Activated CD8-positive, alpha-beta memory T cell treated with anti-CD3 and anti-CD28 coated beads, Interleukin-2, amount 50 U/mL, for 4 hours (primary cell): ENCODE measurements around the gene CCDC80.
"Not testable (repeated sequence)": the region's sequence is repeated elsewhere in the genome, so short reads cannot be mapped to it uniquely, and the experiment has no call there.

Source experiments
- DNase-seq: peaks from one replicate; pipeline ENCODE4 v3.0.0-alpha.2; 2020

The CCDC80 gene, protein sequence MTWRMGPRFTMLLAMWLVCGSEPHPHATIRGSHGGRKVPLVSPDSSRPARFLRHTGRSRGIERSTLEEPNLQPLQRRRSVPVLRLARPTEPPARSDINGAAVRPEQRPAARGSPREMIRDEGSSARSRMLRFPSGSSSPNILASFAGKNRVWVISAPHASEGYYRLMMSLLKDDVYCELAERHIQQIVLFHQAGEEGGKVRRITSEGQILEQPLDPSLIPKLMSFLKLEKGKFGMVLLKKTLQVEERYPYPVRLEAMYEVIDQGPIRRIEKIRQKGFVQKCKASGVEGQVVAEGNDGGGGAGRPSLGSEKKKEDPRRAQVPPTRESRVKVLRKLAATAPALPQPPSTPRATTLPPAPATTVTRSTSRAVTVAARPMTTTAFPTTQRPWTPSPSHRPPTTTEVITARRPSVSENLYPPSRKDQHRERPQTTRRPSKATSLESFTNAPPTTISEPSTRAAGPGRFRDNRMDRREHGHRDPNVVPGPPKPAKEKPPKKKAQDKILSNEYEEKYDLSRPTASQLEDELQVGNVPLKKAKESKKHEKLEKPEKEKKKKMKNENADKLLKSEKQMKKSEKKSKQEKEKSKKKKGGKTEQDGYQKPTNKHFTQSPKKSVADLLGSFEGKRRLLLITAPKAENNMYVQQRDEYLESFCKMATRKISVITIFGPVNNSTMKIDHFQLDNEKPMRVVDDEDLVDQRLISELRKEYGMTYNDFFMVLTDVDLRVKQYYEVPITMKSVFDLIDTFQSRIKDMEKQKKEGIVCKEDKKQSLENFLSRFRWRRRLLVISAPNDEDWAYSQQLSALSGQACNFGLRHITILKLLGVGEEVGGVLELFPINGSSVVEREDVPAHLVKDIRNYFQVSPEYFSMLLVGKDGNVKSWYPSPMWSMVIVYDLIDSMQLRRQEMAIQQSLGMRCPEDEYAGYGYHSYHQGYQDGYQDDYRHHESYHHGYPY

DNA sequence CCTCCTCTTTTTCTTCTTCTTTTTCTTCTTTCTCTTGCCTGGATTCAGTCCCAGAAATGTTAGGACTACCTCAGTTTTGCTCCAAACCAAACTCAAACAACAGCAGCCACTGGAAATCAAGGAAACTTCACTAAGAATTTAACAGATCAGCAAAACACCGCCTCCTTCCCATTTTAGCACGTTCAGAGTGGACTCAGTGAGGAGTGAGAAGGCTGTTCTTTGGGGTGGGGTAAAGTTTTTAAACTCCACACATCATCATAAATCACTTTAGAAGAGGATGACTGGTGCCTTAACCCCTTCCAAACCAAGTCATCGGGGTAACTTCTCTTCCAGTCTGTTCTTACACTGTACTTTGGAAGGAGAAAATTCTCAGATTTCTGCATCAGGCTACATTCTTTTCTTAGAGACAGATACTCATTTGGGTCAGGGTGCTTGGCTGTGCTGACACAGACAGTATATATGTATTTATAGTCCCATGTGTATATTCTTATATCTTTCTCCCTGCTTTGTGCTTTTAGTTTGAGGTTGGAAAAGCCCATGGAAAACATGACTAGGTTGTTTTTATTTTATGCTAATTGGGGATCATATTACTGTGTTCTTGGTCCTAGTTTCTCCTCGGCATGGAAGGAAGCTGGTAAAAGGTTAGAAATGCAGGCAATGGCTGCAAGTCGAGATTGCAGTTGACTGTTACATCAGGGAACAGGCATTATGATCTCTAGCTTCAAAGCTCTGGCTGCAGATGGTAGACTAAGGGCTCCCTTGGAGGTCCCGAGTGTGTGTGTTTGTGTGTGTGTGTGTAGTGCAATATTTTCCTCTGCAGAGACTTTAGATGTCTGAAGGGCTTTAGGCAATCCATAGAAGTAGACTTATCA, at the start of gene CCDC80:
Gene CCDC80 (minus strand): TSS at position 214 of the 872 bp plus-strand sequence. CDS start 1,238 bp downstream, outside the sequence.
- no peak for DNase-seq

DNA sequence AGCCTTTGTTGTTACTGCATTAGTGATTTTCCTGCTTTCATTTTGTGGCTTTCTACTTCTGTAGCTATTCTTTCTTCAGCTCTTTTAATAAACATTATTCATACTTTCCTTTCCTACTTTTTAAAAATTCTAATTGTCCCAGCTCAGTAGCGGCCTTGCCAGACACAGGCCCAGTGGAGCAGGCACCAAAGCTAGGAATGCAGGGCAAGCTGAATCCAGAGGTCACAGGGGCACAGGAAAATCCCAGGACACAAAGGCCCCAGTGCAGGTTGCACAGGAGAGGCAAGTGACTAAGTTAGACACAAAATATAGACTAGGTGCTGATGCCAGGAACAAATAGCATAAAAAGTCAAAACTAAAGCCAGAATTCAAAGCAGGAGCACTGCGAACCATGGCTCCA, 49.0 kb upstream of the CCDC80 start:
- DNase-seq: no peak

DNA sequence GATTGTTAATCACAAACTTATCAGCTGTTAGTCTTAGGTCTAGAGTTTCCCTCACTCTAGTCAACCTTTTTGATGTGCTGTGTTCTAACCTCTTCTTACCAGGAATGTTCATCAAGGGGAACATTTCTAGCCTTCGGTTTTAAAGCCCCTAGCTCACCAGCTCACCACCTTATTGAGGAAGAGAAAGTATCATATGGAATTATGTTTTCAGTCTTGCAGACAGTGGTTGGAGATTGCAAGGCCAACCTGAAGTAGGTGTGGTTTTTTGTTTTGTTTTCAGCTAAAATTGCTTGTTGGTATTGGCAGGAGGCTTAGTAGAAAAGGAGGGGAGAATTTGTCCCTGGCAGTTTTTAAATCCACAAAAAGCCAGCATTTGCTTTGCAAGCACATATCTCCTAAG, 48.4 kb upstream of the CCDC80 start:
- no peak for DNase-seq

DNA sequence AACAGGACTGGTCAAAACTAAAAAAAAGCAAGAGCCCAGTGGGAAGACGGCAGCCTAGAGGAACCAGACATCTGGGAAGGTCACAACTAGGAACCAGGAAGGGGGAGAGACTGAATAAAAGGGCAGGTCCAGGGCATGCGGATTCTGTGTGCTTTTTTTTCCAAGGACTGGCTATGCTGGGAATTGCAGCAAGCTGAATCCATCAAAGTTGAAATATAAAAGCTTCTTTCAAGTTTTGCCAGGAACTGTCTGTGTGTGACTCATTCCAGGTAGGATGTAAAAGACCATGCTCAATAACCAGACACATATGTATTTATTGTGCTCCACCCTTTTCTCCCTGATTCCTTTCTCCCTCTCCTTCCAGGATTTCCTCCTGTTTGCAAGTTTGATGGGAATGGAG, 47.9 kb upstream of the CCDC80 start:
- no peak for DNase-seq

DNA sequence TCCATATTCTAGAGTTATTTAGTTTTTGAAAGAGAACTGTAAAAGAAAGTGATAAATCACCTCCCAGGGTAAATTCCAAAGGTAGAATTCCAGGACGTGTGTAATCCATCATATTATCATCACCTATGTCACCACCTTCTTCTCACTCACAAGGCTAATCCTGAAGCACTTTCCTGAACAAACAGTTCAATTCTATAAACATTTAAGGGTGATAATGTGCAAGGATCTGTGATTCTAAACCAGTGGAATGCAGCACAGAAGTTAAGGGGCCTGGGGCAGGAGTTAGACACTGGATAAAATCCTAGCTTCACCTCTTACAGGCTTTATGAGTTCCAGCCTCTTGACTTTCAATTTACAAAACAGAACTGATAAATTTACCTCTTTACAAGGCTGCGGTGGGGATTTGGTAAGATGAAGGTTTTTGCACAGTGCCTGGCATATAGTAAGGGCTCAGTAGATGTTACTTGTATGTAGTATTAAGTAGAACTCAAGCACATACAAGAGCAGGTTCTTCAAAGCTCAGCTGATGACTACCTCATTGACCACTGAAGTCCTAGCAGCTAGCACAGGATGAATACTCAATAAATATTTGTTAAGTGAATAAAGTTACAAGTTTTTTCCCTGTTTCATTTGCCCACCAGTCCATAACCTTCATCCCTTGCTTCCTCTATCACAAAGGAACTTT, 47.3 kb upstream of the CCDC80 start:
- no peak for DNase-seq

DNA sequence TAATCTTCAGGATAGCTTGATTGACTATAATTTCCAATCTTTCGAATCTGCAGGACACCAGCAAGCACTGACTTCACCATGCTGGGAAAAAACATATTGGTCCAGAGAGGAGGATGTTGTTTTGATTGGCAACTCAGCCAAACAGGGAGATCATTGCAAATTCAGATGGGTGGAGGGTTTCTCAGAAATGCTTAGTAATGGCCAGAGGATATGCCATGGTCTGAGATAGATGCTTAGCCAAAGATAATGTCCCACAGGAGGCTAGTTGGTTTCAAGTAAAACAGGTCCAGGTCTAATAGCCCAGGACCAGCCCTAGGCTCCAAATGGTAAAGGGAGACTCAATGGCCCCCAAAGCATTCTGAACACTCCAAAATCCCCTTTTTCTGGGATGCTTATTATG, 46.7 kb upstream of the CCDC80 start:
- DNase-seq: no peak

DNA sequence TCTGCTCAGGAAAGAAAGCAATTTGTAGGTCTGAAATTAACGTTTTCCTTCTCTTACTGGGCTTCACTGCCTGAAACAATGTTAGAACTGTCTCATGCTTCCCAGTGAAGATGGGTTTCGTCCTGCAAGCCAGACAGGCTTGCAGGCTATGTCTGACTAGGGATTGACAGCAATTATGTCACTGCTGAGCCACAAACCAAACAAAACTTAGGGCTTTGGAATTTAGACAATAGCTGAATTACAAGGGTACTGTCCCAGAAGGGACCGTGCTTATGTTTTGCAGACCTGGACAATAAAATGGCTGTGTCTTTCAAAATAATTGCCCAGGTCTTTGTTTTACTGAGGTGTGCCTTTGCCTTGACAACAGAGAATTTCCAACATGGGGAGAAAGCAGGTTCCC, 46.3 kb upstream of the CCDC80 start:
- no peak for DNase-seq

DNA sequence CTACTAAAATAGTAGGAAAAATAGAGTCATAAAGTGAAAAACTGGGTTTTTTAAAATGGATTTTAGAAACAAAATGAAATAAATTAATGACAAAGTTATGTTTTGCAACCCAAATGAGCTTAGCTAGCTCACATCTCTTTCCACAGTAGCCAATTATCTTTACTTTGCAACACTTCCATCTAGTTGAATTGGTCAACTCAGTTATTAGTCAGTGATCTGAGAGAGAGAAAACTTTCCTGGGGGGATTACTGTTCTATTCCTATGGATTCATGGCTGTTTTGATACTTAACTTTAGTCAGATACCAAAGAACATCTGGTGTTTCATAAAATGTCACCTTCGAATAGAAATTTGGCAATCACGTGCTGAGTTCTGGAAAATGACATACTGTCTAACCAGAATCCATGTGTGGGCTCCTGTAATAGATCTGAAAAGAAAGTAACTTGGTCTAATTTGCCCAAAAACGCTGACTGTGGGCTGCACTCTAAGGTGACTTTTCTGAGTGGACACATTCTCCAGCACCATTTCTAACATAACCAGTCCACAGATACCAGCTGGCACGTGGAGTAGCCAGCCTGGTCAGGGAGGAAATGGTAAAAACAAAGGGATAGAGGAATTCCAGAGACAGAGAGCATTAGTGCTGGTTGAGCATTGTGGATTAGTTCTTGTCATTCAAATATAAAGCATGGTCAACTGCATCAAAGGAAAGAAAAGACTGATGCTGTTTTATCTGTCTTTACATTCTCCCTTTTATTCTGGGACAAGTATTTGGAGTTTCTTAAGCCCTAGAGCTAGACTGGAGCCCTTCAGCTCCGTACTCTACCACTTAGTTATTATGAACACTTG, 45.2 kb upstream of the CCDC80 start:
- DNase-seq: no peak

DNA sequence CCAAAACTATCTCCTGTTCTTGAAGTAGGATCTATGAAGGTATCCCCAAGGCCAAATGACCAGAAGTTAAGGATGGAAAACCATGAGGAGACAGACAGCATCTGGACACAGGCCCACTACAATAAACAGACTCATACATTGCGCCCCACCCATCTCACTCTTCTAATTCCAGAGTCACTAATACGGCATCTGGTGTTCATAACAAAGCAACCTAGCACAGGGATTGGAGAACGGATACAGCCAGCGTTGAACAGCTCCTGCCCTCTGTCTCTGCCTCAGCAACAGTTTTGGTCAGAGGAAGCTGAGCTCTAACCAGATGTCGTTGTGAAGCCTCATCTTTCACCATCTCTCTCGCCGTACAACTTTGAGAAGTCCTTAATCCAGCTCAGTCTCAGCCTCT, 44.5 kb upstream of the CCDC80 start:
- no peak for DNase-seq

DNA sequence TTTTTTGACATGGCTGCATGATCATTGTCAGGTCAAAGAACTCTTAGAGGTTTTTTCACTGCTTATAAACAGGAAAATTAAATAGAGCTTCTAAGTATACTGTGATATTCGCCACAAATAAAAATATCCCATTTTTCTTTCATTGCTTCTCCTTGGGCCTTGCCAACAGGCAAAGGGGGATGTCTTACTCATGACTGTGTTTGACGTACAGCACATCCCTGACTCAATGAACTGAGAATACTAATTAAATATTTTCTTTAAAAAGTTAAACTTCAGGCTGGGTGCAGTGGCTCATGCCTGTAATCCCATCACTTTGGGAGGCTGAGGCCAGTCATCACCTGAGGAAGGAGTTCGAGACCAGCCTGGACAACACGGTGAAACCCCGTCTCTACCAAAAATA, 41.4 kb upstream of the CCDC80 start:
- no peak for DNase-seq

DNA sequence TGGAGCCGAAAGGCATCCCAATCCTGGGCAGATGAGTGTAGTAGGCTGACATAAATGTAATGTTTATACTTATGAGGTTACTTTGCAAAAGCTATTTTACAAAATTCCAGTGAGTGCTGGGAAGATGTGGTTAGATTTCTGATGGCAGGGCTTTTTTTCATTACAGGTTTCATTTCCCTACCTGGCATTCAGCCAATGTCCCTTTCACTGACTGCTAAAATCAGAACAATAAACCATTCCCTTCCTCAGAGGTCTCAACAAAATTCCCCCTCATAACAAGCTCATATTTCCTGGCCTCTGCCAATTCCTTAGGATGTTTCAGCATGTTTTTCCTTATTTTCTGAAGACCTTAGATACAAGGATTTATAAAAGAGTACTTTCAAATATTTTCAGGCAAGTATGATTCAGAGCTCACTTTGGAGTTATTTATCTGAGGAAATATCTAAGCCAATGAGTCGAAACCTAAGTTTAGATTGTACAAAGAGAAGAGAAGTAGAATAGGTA, 40.9 kb upstream of the CCDC80 start:
- DNase-seq: no peak

DNA sequence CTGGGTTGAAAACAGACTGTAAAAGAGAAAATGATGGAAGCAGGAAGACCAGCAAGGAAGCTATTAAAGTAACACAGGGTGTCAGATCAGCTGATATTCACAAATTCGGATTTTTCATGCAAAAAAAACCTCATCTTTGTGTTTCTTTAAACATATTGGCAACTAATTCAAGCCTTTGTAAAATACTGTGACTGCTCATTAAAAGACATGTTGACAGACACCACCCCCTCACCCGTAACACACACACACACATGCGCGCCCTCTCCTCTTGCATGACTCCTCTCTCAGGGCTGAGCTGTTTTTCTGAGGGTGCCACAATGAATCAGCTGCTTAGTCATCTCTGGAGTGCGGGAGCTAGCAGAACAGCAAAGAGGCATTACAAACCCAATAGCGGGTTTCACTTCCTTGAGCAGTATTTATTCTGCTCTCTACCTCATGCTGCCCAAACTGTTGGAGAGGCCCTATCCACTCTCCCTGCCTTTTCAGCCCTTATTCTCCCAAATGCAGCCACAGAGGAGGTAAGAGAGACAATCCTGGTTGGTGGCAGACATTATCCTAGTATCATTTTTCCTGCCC, 35.8 kb upstream of the CCDC80 start:
- DNase-seq: peak; percentile 73

DNA sequence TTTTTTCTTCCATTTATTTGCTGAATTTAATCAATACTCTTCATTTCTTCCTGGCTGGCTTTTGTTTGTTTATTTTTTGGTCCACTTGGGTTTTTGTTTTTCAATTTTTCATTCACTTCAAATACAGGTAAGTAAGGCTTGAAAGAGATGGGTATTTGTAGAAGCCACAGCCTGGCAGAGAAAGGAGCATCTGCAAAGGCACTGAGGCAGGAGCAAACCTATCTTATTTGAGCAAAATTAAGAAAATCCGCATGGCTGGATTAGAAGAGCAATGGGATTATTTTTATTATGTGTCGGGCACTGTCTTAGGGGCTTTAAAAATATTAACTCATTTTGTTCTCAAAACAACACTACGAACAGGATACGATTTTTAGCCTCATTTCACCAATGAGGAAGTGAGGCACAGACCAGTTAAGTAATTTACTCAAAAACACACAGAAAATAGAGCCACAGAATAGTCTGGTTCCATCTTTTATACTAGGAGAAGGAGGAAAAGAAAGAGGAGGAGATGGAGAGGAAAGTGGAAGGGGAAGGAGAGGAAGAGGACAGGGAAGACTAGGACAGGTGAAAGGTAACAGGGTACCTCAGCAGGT, 35.1 kb upstream of the CCDC80 start:
- no peak for DNase-seq

DNA sequence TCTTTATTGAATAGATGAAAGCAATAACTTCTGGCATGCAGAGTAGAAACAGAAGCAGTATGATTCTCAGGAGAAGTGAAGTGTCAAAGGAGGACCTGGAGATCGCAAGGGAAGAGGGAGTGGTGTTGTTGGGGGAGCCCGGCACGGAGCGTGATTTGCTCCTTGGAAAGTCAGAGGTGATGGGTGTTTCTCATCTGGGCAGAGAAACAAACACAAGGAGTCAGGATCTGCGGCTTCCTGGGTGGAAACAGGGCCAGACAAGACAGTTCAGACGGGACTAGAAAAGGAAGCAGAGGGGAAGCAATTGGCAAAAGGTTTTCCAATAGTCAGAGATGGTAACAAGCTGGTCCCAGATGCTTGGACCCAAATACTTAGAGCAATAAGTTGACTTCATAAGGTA, 34.4 kb upstream of the CCDC80 start:
- DNase-seq: no peak

DNA sequence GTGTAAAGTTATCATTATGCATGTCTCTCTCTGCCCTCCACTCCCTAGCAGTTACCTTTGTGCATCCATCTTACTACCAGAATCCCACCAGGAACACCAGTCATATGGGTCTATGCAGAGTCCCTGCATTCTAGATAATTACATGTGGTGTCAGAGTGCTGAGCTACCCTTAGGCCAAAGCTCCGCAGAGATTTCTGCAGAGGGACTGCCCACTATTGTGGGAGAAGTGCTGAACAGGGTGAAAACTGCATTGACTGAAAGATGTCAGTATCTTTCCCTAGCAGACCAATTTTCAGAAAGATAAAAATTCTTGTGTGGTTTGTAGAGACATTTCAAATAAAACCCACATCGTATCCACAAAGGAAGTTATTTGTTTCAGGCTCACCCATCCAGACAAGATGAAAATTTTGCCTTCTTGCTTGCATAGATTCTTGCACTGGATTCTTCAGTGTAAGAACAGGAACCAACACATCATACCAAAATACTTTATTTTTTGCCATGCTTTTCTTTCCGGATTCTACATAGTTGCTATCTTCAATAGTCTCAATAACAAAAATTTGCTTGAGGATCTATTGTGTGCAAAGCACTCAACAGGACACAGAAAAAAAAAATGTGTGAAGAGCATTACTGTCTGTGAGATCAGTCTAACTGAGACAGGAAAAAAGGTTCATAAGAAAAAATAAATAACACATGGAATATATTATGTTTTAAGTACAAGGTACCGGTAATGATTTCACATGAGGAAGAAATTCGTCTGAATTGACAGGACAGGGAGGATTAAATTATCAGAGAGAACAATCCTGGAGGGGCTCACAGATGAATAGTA, 32.0 kb upstream of the CCDC80 start:
- no peak for DNase-seq

DNA sequence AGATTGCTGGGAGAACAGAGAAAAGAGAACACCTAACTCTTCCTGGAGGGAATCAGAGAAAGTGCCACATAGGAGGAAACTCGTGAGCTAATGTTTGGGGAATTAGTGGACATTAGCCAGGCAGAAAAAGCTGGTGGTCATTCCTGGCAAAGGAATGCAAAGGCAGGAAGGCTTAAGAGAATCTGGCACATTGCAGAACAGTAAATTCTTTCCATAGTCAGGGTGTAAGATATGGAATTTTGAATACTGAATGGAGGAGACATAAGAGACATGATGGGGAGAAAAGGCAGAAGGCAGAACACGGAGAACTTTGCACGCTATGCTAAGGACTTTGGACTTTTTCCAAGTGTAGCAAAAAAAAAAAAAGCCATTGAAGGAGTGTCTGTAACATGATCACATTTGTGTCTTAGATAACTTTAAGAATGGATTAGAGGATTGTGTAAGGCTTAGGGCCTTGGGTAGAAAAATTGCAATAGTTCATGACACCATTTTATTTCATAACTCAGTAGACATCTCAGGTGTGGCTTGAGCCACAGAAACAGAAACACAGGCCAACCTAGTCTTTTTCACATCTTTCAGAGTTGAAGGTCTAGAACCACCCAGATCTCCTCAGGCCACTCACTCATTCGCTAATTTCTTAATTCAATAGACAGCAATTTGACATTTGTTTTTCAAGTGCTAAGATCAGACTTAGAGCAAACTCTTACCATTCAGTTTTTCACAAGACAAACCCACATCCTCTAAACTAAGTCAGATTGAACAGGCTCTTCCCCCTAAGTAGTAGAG, 31.2 kb upstream of the CCDC80 start:
- no peak for DNase-seq

DNA sequence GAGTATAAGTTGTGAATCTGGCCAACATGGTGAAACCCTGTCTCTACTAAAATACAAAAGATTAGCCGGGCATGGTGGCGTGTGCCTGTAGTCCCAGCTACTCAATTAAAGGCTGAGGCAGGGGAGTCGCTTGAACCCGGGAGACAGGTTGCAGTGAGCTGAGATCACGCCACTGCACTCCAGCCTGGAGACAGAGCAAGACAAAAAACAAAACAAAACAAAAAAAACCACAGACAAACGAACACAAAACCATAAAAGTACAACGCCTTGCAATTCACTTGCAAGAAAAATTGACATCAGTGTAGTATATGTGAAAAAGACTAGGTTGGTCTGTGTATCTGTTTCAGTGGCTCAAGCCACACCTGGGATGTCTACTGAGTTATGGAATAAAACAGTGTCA, 29.9 kb upstream of the CCDC80 start:
- DNase-seq: no peak

DNA sequence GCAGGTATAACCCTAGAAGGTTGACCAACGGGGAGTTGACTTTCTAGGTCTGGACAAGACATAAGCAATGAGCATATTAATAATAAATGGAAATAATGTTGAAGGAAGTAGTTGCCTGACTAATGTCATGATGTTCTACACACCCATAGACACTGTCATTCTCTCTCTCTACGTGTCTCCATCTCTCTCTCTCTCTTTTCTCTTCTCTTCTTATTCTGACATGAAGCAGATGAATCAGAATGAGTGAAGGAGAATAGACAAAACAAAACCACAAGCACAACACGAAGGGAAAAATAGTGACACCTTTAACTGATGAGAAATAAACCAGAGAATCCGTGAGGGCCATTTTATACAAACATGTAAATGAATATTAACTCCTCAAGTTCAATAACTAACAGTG, 26.7 kb upstream of the CCDC80 start:
- DNase-seq: no peak

DNA sequence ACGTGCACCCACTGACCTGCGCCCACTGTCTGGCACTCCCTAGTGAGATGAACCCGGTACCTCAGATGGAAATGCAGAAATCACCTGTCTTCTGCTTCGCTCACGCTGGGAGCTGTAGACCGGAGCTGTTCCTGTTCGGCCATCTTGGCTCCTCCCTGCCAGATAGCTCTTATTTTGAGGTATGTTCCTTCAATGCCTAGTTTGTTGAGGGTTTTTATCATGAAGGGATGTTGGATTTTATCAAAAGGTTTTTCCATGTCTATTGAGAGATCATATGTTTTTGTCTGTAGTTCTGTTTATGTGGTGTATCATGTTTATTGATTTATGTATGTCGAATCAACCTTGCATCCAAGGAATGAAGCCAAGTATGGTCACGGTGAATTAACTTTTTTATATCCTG, 24.1 kb upstream of the CCDC80 start:
- DNase-seq: not testable (repeated sequence)
